Measurements from ENCODE around the gene ABCC8.

The ABCC8 gene

DNA sequence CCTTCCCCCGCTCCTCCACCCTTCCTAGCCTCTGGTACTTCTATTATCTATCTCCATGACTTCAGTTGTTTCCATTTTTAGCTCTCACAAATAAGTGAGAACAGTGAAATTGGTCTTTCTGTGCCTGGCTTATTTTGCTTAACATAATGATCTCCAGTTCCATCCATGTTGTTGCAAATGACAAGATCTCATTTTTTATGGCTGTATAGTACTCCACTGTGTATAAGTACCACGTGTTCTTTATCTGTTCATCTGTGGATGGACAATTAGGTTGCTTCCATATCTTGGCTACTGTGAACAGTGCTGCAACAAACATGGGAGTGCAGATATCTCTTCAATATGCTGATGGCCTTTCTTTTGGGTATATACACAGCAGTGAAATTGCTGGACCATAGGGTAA lies 6.9 kb upstream of the ABCC8 start:
- no peaks in the 10 kb centered on the region for H3K4me1 ChIP-seq (ENCODE audit: control insufficient read depth, insufficient read depth, low read length)
- no peak overlapping the region for H3K4me2 ChIP-seq (ENCODE audit: low read length)
- H3K9ac ChIP-seq (ENCODE audit: low read depth, low read length), result no peak overlapping the region
- peaks cover 68% of the 10 kb centered on the region for H3K27me3 ChIP-seq (ENCODE audit: control insufficient read depth, insufficient read depth, low read length)
- no peak overlapping the region for H3K4me3 ChIP-seq (ENCODE audit: low read length)
- no peaks in the 10 kb centered on the region for H3K9me3 ChIP-seq (replicated peaks; ENCODE audit: low read length)
- H3K36me3 ChIP-seq (ENCODE audit: insufficient read depth, low read length), result no peaks in the 10 kb centered on the region

DNA sequence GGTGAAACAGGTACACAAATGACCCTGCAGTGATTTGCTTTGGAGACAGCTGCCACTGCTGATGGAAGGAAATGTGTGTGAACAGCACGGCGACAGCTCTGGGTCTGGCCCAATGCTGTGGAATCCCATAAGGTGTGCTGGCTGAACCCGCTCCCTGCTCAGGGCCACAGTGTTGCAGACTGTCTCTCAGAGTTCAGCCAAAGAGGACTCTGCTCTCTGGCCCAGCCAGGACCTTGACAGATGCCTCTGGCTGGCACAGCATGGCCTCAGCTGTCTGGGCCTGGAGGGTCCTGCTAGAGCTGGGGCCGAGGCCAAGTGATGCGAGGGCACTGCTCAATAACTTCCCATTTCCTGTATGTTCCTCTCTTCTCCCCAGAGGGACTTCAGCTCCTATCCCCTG lies 5.3 kb upstream of the ABCC8 start:
- H3K9me3 ChIP-seq (replicated peaks; ENCODE audit: low read length), result no peaks in the 10 kb centered on the region
- no peak overlapping the region for H3K4me2 ChIP-seq (ENCODE audit: low read length)
- peaks cover 80% of the 10 kb centered on the region for H3K27me3 ChIP-seq (ENCODE audit: control insufficient read depth, insufficient read depth, low read length)
- H3K9ac ChIP-seq (ENCODE audit: low read depth, low read length), result no peak overlapping the region
- H3K36me3 ChIP-seq (ENCODE audit: insufficient read depth, low read length), result no peaks in the 10 kb centered on the region
- H3K4me3 ChIP-seq (ENCODE audit: low read length), result no peak overlapping the region
- H3K4me1 ChIP-seq (ENCODE audit: control insufficient read depth, insufficient read depth, low read length), result no peaks in the 10 kb centered on the region

DNA sequence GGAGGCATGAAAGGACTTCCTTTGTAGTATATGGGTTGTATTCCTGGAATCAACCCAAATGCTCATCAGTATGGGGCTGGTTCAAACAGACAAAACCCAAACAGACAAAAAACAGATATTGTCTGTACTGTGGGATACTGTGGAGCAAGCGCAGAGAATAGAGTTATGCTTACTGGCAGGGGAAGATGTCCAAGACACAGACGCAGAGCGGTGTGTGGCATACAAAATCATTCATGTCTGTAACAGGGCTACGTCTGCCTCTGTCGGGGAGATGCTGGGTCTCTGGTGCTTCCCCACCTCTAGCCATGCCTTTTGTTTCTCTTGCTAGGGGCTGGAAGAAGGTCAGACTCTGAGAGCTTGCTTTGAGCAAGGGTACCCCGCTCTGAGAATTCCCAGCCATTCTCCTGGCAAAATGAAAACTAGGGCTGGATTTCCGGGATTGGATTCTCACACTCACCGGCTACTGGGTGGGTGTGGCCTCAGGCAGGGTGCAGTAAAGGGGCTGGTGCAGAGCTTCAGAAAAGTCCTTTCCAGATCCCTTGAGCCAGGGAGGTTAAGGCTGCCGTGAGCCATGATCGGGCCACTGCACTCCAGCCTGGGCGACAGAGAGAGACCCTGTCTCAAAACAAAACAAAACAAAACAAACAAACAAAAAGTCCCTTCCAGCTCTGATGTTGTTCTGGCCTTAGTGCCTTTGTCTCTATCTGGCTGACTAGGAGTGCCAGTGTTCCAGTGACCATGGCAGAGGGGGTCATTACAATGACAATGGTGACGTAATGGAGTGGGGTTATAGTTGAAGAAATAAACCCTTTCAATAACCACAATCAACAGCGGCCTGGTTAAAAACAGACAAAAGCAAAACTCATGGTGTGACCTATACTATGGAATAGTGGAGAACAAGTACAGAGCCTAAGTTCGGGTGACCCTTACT lies 2.9 kb upstream of the ABCC8 start:
- Histone ChIP-seq H3K4me3 (ENCODE audit: low read length) (no peak overlapping the region), H3K4me1 (ENCODE audit: control insufficient read depth, insufficient read depth, low read length) (no peaks in the 10 kb centered on the region), H3K36me3 (ENCODE audit: insufficient read depth, low read length) (no peaks in the 10 kb centered on the region), H3K27me3 (ENCODE audit: control insufficient read depth, insufficient read depth, low read length) (peaks cover 79% of the 10 kb centered on the region), H3K9me3 (replicated peaks; ENCODE audit: low read length) (no peaks in the 10 kb centered on the region), H3K4me2 (ENCODE audit: low read length) (no peak overlapping the region), H3K9ac (ENCODE audit: low read depth, low read length) (no peak overlapping the region)

DNA sequence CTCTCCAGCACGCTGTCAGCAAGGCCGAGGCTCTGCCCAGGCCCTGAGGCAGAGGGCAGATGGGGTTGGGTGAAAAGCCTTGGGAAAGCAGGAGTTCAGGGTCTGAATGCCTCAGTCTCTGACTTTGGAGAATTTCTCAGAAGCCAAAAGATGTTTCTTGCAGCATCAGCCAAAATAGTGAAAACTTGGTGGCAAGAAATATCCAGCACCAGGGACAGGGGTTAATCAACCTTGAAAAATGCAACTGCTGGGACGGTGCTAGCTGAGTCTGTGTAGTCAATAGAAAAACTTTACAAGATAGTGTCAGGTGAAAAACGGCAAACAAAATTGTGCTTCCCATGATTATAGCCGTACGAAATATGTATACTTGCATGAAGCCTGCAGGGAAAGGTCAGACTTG lies 1.4 kb upstream of the ABCC8 start:
- Histone ChIP-seq H3K9me3 (replicated peaks; ENCODE audit: low read length) (no peaks in the 10 kb centered on the region), H3K27me3 (ENCODE audit: control insufficient read depth, insufficient read depth, low read length) (peaks cover 88% of the 10 kb centered on the region), H3K4me2 (ENCODE audit: low read length) (no peak overlapping the region), H3K36me3 (ENCODE audit: insufficient read depth, low read length) (no peaks in the 10 kb centered on the region), H3K9ac (ENCODE audit: low read depth, low read length) (no peak overlapping the region), H3K4me1 (ENCODE audit: control insufficient read depth, insufficient read depth, low read length) (no peaks in the 10 kb centered on the region), H3K4me3 (ENCODE audit: low read length) (no peak overlapping the region)

DNA sequence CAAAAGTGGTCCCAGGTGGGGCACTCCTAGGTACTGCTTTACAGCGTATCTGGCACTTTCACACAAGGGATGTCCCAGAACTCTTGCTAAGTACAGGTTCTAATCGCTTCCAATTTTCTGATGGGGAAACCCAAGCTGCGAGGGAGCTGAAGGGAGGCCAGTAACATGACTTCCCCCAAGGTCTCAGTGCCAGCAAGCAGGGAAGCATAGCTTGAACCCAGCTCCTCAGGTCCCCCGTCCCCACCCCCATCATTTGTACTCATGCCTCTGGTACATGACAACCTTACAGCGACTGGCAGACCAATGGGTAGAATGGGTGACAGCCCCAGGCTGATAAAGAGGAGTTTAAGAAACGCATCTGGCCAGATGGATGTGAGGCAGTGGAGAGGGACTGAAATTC lies 716 bp upstream of the ABCC8 start:
- H3K4me3 ChIP-seq (ENCODE audit: low read length), result no peak overlapping the region
- H3K9ac ChIP-seq (ENCODE audit: low read depth, low read length), result no peak overlapping the region
- no peaks in the 10 kb centered on the region for H3K36me3 ChIP-seq (ENCODE audit: insufficient read depth, low read length)
- no peak overlapping the region for H3K4me2 ChIP-seq (ENCODE audit: low read length)
- peaks cover 91% of the 10 kb centered on the region for H3K27me3 ChIP-seq (ENCODE audit: control insufficient read depth, insufficient read depth, low read length)
- no peaks in the 10 kb centered on the region for H3K9me3 ChIP-seq (replicated peaks; ENCODE audit: low read length)
- H3K4me1 ChIP-seq (ENCODE audit: control insufficient read depth, insufficient read depth, low read length), result no peaks in the 10 kb centered on the region

DNA sequence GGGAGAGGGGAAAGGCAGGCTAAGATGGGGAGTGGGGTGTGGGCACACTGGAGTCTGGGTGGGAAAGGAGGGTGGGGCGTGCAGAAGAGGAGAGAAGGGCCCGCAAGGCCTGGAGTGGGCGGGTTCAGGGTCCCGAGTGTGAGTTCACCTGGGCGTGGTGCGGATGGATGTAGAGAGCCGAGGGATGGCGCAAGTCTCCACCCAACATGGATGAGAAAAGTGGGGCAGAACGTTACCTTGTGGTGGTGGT lies 364 bp upstream of the ABCC8 start:
- Histone ChIP-seq H3K9me3 (replicated peaks; ENCODE audit: low read length) (no peaks in the 10 kb centered on the region), H3K4me2 (ENCODE audit: low read length) (no peak overlapping the region), H3K4me1 (ENCODE audit: control insufficient read depth, insufficient read depth, low read length) (no peaks in the 10 kb centered on the region), H3K27me3 (ENCODE audit: control insufficient read depth, insufficient read depth, low read length) (peaks cover 91% of the 10 kb centered on the region), H3K9ac (ENCODE audit: low read depth, low read length) (no peak overlapping the region), H3K4me3 (ENCODE audit: low read length) (no peak overlapping the region), H3K36me3 (ENCODE audit: insufficient read depth, low read length) (no peaks in the 10 kb centered on the region)

DNA sequence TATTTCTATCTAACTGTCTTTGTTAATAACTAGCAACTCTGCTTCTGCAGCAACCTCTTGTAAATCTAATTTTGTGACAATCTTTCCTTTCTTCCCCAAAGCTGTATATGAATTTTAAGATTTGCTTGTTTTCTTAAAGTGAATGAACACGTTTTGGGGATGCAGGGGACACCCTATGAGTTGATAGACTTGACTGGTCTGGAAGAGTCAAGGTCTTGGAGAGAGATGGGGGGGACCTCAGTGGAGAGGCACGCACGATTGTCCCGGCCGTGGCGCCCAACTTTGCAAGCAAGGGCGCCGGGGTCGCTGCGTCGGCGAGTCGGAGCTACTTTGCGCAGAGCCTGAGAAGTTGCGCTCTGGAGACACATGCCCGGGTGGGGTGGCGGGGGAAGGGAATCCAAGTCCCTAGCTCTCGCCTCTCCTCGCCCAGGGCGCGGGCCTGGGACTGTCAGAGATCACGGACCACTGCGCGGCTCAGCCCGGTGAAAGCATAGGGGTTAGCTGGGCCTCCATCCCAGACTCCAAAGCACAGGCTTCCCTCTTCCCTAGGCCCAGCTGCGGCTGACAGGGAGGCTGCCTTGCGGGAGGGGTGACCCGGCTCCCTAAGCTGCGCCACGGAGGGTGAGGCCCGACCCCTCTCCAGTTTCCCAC lies 854 bp downstream of the ABCC8 start:
- H3K9ac ChIP-seq (ENCODE audit: low read depth, low read length), result no peak overlapping the region
- H3K4me3 ChIP-seq (ENCODE audit: low read length), result no peak overlapping the region
- no peaks in the 10 kb centered on the region for H3K4me1 ChIP-seq (ENCODE audit: control insufficient read depth, insufficient read depth, low read length)
- peaks cover 91% of the 10 kb centered on the region for H3K27me3 ChIP-seq (ENCODE audit: control insufficient read depth, insufficient read depth, low read length)
- H3K9me3 ChIP-seq (replicated peaks; ENCODE audit: low read length), result no peaks in the 10 kb centered on the region
- no peak overlapping the region for H3K4me2 ChIP-seq (ENCODE audit: low read length)
- H3K36me3 ChIP-seq (ENCODE audit: insufficient read depth, low read length), result no peaks in the 10 kb centered on the region

DNA sequence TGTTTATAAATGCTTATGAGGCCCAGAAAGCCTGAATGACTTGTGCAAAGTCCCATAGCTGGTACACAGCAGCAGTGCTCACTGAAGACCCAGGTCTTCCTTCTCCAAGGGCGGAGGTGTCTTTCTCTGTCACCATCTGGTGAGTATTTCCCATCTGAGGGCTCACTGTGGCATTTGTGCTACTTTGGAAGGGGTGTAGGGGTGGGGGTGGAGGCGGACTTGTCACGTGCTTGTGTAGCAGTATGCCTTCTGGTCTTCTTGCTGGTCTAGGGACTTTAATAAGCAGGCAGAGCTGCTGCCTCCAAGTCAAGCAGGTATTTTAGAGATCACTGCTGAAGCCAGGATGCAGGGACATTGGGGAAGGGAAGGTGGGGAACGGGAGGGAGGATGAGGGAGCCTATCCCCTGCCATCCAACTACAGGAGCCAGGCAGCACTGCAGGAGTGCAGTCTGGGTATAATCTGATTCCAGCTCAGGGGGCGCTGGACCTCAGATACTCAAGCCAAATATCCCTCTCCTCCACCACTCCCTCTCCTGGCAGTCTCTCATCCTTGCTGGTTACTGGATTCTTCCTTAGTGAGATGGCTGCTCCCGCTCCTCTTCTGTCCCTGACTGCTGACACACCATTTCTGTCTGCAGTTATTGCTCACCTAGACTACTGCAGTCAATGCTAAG lies 3.4 kb downstream of the ABCC8 start:
- H3K9ac ChIP-seq (ENCODE audit: low read depth, low read length), result no peak overlapping the region
- peaks cover 83% of the 10 kb centered on the region for H3K27me3 ChIP-seq (ENCODE audit: control insufficient read depth, insufficient read depth, low read length)
- no peaks in the 10 kb centered on the region for H3K4me1 ChIP-seq (ENCODE audit: control insufficient read depth, insufficient read depth, low read length)
- no peak overlapping the region for H3K4me3 ChIP-seq (ENCODE audit: low read length)
- no peaks in the 10 kb centered on the region for H3K9me3 ChIP-seq (replicated peaks; ENCODE audit: low read length)
- no peak overlapping the region for H3K4me2 ChIP-seq (ENCODE audit: low read length)
- no peaks in the 10 kb centered on the region for H3K36me3 ChIP-seq (ENCODE audit: insufficient read depth, low read length)

DNA sequence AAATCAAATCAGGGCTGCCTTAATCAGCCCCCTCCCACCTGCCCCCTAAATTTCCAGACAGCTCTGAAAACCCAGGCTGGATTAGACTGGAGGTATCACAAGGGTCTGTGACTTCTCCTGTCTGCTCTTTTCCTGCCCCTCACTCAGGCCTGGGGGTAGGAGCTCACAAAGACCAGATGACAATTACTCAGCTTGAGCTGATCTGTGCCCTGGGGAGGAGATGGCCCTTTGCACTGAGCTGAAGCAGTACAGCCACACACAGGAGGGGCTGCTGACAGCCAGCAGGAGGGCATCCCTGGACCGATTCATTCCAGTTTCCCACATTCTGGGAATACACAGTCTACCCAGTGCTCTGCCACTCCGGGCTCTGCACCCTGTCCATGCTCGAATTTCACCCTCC lies 4.2 kb downstream of the ABCC8 start:
- Histone ChIP-seq H3K4me1 (ENCODE audit: control insufficient read depth, insufficient read depth, low read length) (no peaks in the 10 kb centered on the region), H3K4me2 (ENCODE audit: low read length) (no peak overlapping the region), H3K9me3 (replicated peaks; ENCODE audit: low read length) (no peaks in the 10 kb centered on the region), H3K4me3 (ENCODE audit: low read length) (no peak overlapping the region), H3K36me3 (ENCODE audit: insufficient read depth, low read length) (no peaks in the 10 kb centered on the region), H3K27me3 (ENCODE audit: control insufficient read depth, insufficient read depth, low read length) (peaks cover 82% of the 10 kb centered on the region), H3K9ac (ENCODE audit: low read depth, low read length) (no peak overlapping the region)

DNA sequence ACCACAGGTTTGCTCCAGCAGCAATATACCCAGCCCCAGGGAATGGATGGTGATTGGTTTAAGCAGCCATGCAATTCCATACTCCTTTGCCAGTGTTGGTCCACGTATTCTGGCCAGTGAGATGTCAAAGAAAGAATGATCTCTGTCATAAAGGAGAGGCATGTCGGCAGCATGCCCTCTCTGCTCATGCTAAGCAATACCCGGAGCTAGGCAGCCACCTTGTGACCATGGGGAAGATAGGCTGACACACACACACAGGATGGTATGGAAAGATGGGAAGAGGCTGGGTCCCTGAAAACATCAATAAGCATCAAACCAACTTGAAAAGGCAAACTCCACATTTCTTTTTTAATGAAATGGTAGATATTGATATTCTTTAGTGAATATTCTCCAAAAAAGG lies 5.1 kb downstream of the ABCC8 start:
- no peak overlapping the region for H3K9ac ChIP-seq (ENCODE audit: low read depth, low read length)
- peaks cover 80% of the 10 kb centered on the region for H3K27me3 ChIP-seq (ENCODE audit: control insufficient read depth, insufficient read depth, low read length)
- H3K36me3 ChIP-seq (ENCODE audit: insufficient read depth, low read length), result no peaks in the 10 kb centered on the region
- H3K9me3 ChIP-seq (replicated peaks; ENCODE audit: low read length), result no peaks in the 10 kb centered on the region
- no peak overlapping the region for H3K4me3 ChIP-seq (ENCODE audit: low read length)
- no peaks in the 10 kb centered on the region for H3K4me1 ChIP-seq (ENCODE audit: control insufficient read depth, insufficient read depth, low read length)
- H3K4me2 ChIP-seq (ENCODE audit: low read length), result no peak overlapping the region

DNA sequence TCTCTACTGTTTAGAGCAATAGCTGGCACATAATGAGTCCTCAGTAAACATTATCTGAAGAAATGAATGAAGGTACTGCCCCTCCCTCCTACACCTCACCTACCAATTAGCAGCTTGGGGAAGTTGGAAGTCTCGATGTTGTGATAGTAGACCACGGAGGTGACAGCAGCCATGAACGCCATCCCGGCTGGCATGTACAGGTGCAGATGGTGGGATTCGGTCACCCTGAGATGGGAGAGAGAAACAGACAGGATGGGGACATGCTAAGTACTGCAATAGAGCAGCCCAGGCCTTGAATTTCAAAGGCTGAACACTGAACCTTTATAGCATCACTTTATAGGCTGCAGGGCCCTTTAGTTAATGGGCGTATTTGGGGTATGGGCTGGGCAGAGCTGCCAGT lies 6.6 kb downstream of the ABCC8 start:
- Histone ChIP-seq H3K27me3 (ENCODE audit: control insufficient read depth, insufficient read depth, low read length) (peaks cover 76% of the 10 kb centered on the region), H3K9me3 (replicated peaks; ENCODE audit: low read length) (no peaks in the 10 kb centered on the region), H3K4me1 (ENCODE audit: control insufficient read depth, insufficient read depth, low read length) (no peaks in the 10 kb centered on the region), H3K4me2 (ENCODE audit: low read length) (no peak overlapping the region), H3K4me3 (ENCODE audit: low read length) (no peak overlapping the region), H3K36me3 (ENCODE audit: insufficient read depth, low read length) (no peaks in the 10 kb centered on the region), H3K9ac (ENCODE audit: low read depth, low read length) (no peak overlapping the region)
